Body of pancreas (tissue), 4 donors: Measurements from ENCODE around the gene CCNDBP1. TPM values are rescaled to one million over a fixed set of nuclear protein-coding genes. Genes with fewer than 3 reads are reported as not detected.

ENCODE experiments used
- ATAC-seq: fragments of 150-250 bp; one replicate; pipeline ENCODE4 v1.9.1; 2016
- DNase-seq, 4 donors: peaks; one replicate each; pipeline ENCODE4 v3.0.0-alpha.2; 2019
- H3K27ac ChIP-seq, 4 donors: fragments of 200-600 bp; sonication (generic); 1 replicate in 3 of 4; 2 replicates in 1 of 4; pipeline versions ENCODE4 v1.5.1 to v1.6.1; 2016 to 2019; ENCODE audit warnings: mild to moderate bottlenecking in 1 of 4, mixed read lengths in 1 of 4, moderate library complexity in 1 of 4
- H3K27me3 ChIP-seq, 2 donors: fragments of 200-600 bp; sonication (generic); one replicate each; pipeline ENCODE4 v1.6.0; 2016; ENCODE audit warnings: mild to moderate bottlenecking in 1 of 2
- H3K36me3 ChIP-seq, 2 donors: fragments of 200-600 bp; sonication (generic); replicated peaks in 1 of 2; 2 replicates each; pipeline ENCODE4 v1.5.1; 2016; ENCODE audit warnings: low read depth in 2 of 2; ENCODE audit not compliant: insufficient read depth in 1 of 2
- H3K4me1 ChIP-seq: fragments of 200-600 bp; sonication (generic); one replicate; pipeline ENCODE4 v1.6.0; 2016
- H3K4me3 ChIP-seq, 2 donors: fragments of 200-600 bp; sonication (generic); 1 replicate in 1 of 2; 2 replicates in 1 of 2; pipeline ENCODE4 v1.5.1; 2016 to 2019
- H3K9me3 ChIP-seq, 3 donors: fragments of 200-600 bp; sonication (generic); 1 replicate in 2 of 3; 2 replicates in 1 of 3; pipeline ENCODE4 v1.5.1; 2016
- CTCF ChIP-seq, 7 experiments: fragments of 450-650 bp in 4 of 7; fragments of 200-600 bp in 3 of 7; sonication (generic) in 3 of 7; IDR thresholded peaks; one replicate each; pipeline ENCODE4 v1.5.1; 2016 to 2019; ENCODE audit warnings: antibody characterized with exemption in 7 of 7
- POLR2A ChIP-seq, 3 donors: fragments of 450-650 bp; IDR thresholded peaks; one replicate each; pipeline ENCODE4 v1.6.1; 2016; ENCODE audit warnings: antibody characterized with exemption in 3 of 3, mild to moderate bottlenecking in 2 of 3
- WGBS, 2 donors: methylation state at CpG; one replicate each; pipeline ENCODE4 v1.1.5; 2017; 5-methylcytosine and 5-hydroxymethylcytosine counted together
- intact Hi-C: fragments of 100-400 bp; cut with DNase I; formaldehyde crosslinking; loops from one replicate; pipeline ENCODE4 v1.15.1; 2023
- total RNA-seq, 2 donors: library from RNA; depleted of rRNA; stranded (reverse); fragments of >200 nt; gene quantifications; one replicate each; pipeline ENCODE4 v1.1.0, GENCODE V29; 2016

CCNDBP1 gene
- total RNA-seq, 2 donors from 2014 or later, result 15.5 to 37.1 TPM

- H3K27me3 ChIP-seq, result no peaks in the 10 kb centered on the region
- no peaks in the 10 kb centered on the region for H3K4me1 ChIP-seq
- intact Hi-C loops, result no loop called here
- DNase-seq (no peak), ATAC-seq (no peak)
- 97 to 100% methylated on average over 2 to 3 of the region's 3 CpGs for WGBS, 2 donors
- no peak overlapping the region for H3K27ac ChIP-seq
- peaks cover 5 to 17% of the 10 kb centered on the region in 2 donors for H3K36me3 ChIP-seq
- no peaks in the 10 kb centered on the region for H3K9me3 ChIP-seq
- H3K4me3 ChIP-seq, result no peak overlapping the region
- TF ChIP-seq CTCF (IDR thresholded peaks at IDR 0.05) (no peak), POLR2A (IDR thresholded peaks at IDR 0.05) (no peak)
These were observed 13.8 kb downstream of the CCNDBP1 start for GRCh38 chr15:43198992-43199391.

GRCh38 chr15:43199945-43200488, 14.8 kb downstream of the CCNDBP1 start:
- ATAC-seq, result no peak
- DNase-seq, result no peak
- TF ChIP-seq CTCF (IDR thresholded peaks at IDR 0.05), result no peak
- TF ChIP-seq POLR2A (IDR thresholded peaks at IDR 0.05), result no peak
- 69 to 71% methylated on average over 3 of the region's 3 CpGs for WGBS, 2 donors
- Histone ChIP-seq H3K9me3 (no peaks in the 10 kb centered on the region), H3K4me3 (no peak overlapping the region), H3K27me3 (no peaks in the 10 kb centered on the region), H3K4me1 (no peaks in the 10 kb centered on the region), H3K27ac (no peak overlapping the region), H3K36me3 (peaks cover 5 to 10% of the 10 kb centered on the region in 2 donors)
- intact Hi-C loops, result no loop called here

- intact Hi-C loops, result no loop called here
- 20 to 24% methylated on average over 8 of the region's 8 CpGs for WGBS, 2 donors
- H3K27ac ChIP-seq, result no peak overlapping the region
- H3K27me3 ChIP-seq, result peaks cover 0 to 9% of the 10 kb centered on the region in 2 donors
- no peaks in the 10 kb centered on the region for H3K4me1 ChIP-seq
- DNase-seq, result peak; percentile 57 to 71 (median 59)
- peak; percentile 75 for ATAC-seq
- no peaks in the 10 kb centered on the region for H3K36me3 ChIP-seq
- no peaks in the 10 kb centered on the region for H3K9me3 ChIP-seq
- TF ChIP-seq CTCF (IDR thresholded peaks at IDR 0.05) (peak; percentile 39 to 74 (median 57)), POLR2A (IDR thresholded peaks at IDR 0.05) (no peak)
- H3K4me3 ChIP-seq, result no peak overlapping the region
These were observed 19.1 kb downstream of the CCNDBP1 start for GRCh38 chr15:43204016-43204901.

GRCh38 chr15:43206054-43206453, 20.9 kb downstream of the CCNDBP1 start:
- Histone ChIP-seq H3K27me3 (peaks cover 0 to 9% of the 10 kb centered on the region in 2 donors), H3K27ac (no peak overlapping the region), H3K9me3 (no peaks in the 10 kb centered on the region), H3K4me3 (no peak overlapping the region), H3K4me1 (no peaks in the 10 kb centered on the region), H3K36me3 (no peaks in the 10 kb centered on the region)
- ATAC-seq, result no peak
- TF ChIP-seq CTCF (IDR thresholded peaks at IDR 0.05), result no peak
- 54 to 58% methylated on average over 3 to 5 of the region's 5 CpGs for WGBS, 2 donors
- intact Hi-C loops, result no loop called here
- no peak for DNase-seq
